ENCODE data around the gene SAP25. TPM values are rescaled to one million over a fixed set of nuclear protein-coding genes. Genes with fewer than 3 reads are reported as not detected.

Gene SAP25
- total RNA-seq, 1 experiment from 2014 or later = 4.4 TPM

DNA sequence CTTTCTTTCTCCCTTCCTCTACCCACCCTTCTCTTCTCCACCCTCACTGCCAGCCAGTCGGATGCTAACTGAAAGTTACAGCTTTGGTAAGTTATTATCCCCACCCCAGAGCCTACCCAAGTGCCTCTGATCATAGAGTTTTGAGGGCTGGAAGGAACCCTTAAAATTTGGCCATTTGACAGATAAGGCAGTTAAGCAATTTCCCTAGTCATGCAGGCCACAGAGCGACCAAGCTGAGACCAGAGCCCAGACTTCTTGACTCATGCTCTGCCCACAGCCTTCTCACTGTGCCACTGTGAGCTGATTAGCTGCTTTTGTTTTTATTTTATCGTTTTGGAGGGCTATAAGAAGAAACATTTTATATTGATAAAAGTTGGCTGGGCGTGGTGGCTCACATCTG lies 17.2 kb downstream of the SAP25 start (continued):
- TF ChIP-seq, protein P1, sequence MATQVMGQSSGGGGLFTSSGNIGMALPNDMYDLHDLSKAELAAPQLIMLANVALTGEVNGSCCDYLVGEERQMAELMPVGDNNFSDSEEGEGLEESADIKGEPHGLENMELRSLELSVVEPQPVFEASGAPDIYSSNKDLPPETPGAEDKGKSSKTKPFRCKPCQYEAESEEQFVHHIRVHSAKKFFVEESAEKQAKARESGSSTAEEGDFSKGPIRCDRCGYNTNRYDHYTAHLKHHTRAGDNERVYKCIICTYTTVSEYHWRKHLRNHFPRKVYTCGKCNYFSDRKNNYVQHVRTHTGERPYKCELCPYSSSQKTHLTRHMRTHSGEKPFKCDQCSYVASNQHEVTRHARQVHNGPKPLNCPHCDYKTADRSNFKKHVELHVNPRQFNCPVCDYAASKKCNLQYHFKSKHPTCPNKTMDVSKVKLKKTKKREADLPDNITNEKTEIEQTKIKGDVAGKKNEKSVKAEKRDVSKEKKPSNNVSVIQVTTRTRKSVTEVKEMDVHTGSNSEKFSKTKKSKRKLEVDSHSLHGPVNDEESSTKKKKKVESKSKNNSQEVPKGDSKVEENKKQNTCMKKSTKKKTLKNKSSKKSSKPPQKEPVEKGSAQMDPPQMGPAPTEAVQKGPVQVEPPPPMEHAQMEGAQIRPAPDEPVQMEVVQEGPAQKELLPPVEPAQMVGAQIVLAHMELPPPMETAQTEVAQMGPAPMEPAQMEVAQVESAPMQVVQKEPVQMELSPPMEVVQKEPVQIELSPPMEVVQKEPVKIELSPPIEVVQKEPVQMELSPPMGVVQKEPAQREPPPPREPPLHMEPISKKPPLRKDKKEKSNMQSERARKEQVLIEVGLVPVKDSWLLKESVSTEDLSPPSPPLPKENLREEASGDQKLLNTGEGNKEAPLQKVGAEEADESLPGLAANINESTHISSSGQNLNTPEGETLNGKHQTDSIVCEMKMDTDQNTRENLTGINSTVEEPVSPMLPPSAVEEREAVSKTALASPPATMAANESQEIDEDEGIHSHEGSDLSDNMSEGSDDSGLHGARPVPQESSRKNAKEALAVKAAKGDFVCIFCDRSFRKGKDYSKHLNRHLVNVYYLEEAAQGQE (IDR thresholded peaks at IDR 0.05; ENCODE audit: low read depth) = no peak
- TF ChIP-seq YY1 (IDR thresholded peaks at IDR 0.05; ENCODE audit: extremely low read depth, insufficient replicate concordance, low read depth, low read length) = no peak
- TF ChIP-seq CEBPB (IDR thresholded peaks at IDR 0.05; ENCODE audit: low read depth) = no peak
- no peak for TF ChIP-seq POLR2A (IDR thresholded peaks at IDR 0.05; ENCODE audit: borderline replicate concordance, extremely low read depth, insufficient read depth, insufficient read length)

DNA sequence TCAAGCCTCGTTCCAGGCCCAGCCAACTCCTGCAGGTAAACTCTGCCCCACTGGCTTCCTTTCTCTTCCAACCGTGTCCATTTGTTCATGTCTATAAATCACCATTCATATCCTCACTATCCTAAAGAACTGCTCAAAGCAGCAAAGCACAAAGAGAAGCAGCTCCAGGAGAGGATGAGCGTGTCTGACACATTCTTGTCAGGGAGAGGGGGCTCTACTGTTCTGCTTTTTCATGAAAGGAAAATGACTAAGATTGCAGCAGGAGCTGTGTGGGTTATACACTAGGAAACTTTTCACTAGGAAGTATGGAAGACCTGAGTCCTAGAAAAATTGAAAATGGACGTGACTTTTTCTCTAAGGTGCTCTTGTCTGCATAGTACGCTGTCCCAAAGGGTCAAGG lies 18.0 kb downstream of the SAP25 start:
- no peak overlapping the region for H3K4me2 ChIP-seq (ENCODE audit: low read length)
- H3K9me3 ChIP-seq (ENCODE audit: control insufficient read depth in 1 of 2, insufficient read depth in 1 of 2, low read depth in 1 of 2, low read length in 2 of 2) = no peaks in the 10 kb centered on the region
- CTCF ChIA-PET = interaction anchor here (1.0 kb wide), 1 partner anchor 77 kb away, joined by 3 read pairs; no protein-coding TSS in a partner anchor
- no peaks in the 10 kb centered on the region for H3K79me2 ChIP-seq (ENCODE audit: insufficient read depth, low read length)
- no peak overlapping the region for H2AFZ ChIP-seq (ENCODE audit: low read depth, low read length, poor library complexity, severe bottlenecking)
- H3K36me3 ChIP-seq (ENCODE audit: control insufficient read depth in 1 of 2, insufficient read depth in 2 of 2, low read length in 2 of 2) = no peaks in the 10 kb centered on the region
- RAD21 ChIA-PET (ENCODE audit: low non-redundant PET in 1 of 2, low total read pairs in 2 of 2, uncharacterized antibody in 2 of 2, unreplicated experiment in 2 of 2) = interaction anchor here (0.7 kb wide), 2 partner anchors 51 to 516 kb away, joined by 3 to 7 read pairs; no protein-coding TSS in a partner anchor
- DNase-seq (ENCODE audit: low read depth, low spot score) (no peak), ATAC-seq (no peak)
- no peak overlapping the region for H3K4me3 ChIP-seq (replicated peaks in 1 of 2; ENCODE audit: low read depth in 1 of 2, low read length in 2 of 2)
- no peaks in the 10 kb centered on the region for H3K9me2 ChIP-seq (ENCODE audit: insufficient read depth)
- no peaks in the 10 kb centered on the region for H3K27me3 ChIP-seq (ENCODE audit: insufficient read depth, low read length)
- H3K4me1 ChIP-seq (ENCODE audit: control insufficient read depth in 1 of 2, insufficient read depth in 2 of 2, low read length in 2 of 2) = 0 out of 4 replicates have a peak, but pooled peaks cover 0 to 3% of the 10 kb centered on the region in 2 experiments
- intact Hi-C loops (cut with micrococcal nuclease) = no loop called here
- H4K20me1 ChIP-seq (ENCODE audit: insufficient read depth) = no peaks in the 10 kb centered on the region
- POLR2A ChIA-PET = no interaction called here
- BruUV-seq (replicated peaks) = no TSS peak
- H3K9ac ChIP-seq (ENCODE audit: low read length) = no peak overlapping the region
- no peak overlapping the region for H3K27ac ChIP-seq (ENCODE audit: low read depth, low read length)
- TF ChIP-seq YY1 (IDR thresholded peaks at IDR 0.05; ENCODE audit: extremely low read depth, insufficient replicate concordance, low read depth, low read length) (no peak), TCF7L2 (IDR thresholded peaks at IDR 0.05; ENCODE audit: borderline replicate concordance, extremely low read depth, insufficient read depth, insufficient read length) (no peak), JUND (IDR thresholded peaks at IDR 0.05) (no peak), POLR2AphosphoS5 (IDR thresholded peaks at IDR 0.05; ENCODE audit: low read depth, low read length) (no peak), EGR1 (IDR thresholded peaks at IDR 0.05; ENCODE audit: low read depth) (no peak), SP1 (IDR thresholded peaks at IDR 0.05; ENCODE audit: low read depth) (no peak)
- TF ChIP-seq, protein P1 (IDR thresholded peaks at IDR 0.05; ENCODE audit: low read depth) = no peak
- TF ChIP-seq, protein P2, sequence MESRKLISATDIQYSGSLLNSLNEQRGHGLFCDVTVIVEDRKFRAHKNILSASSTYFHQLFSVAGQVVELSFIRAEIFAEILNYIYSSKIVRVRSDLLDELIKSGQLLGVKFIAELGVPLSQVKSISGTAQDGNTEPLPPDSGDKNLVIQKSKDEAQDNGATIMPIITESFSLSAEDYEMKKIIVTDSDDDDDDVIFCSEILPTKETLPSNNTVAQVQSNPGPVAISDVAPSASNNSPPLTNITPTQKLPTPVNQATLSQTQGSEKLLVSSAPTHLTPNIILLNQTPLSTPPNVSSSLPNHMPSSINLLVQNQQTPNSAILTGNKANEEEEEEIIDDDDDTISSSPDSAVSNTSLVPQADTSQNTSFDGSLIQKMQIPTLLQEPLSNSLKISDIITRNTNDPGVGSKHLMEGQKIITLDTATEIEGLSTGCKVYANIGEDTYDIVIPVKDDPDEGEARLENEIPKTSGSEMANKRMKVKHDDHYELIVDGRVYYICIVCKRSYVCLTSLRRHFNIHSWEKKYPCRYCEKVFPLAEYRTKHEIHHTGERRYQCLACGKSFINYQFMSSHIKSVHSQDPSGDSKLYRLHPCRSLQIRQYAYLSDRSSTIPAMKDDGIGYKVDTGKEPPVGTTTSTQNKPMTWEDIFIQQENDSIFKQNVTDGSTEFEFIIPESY (IDR thresholded peaks at IDR 0.05; ENCODE audit: extremely low read depth, insufficient replicate concordance, low read length) = no peak

Measured in HCT116 (cell line).